CD4-positive, alpha-beta T cell treated with Interleukin-15 for 4 hours (primary cell): ENCODE measurements around the gene SNRPD1.
"Not testable (repeated sequence)": the region's sequence is repeated elsewhere in the genome, so short reads cannot be mapped to it uniquely, and the experiment has no call there.

Experiments
- DNase-seq: peaks from one replicate; pipeline ENCODE4 v3.0.0-alpha.2; 2020; ENCODE audit warnings: low spot score

Gene SNRPD1

GRCh38 chr18:21612125-21613039, at the start of gene SNRPD1:
SNRPD1 (plus strand) TSS chr18:21612314; CDS start chr18:21612430, 116 bp downstream.
- DNase-seq: peak; percentile 90

- DNase-seq: no peak
Measured at GRCh38 chr18:21571772-21572171, 40.3 kb upstream of the SNRPD1 start.

- no peak for DNase-seq
Measured at GRCh38 chr18:21575656-21576055, 36.5 kb upstream of the SNRPD1 start.

GRCh38 chr18:21584391-21584790, 27.7 kb upstream of the SNRPD1 start:
- no peak for DNase-seq

GRCh38 chr18:21592361-21592760, 19.8 kb upstream of the SNRPD1 start:
- not testable (repeated sequence) for DNase-seq

- DNase-seq: no peak
Measured at GRCh38 chr18:21593540-21594257, 18.4 kb upstream of the SNRPD1 start.

GRCh38 chr18:21597620-21598019, 14.5 kb upstream of the SNRPD1 start:
- DNase-seq: no peak

- DNase-seq: no peak
Measured at GRCh38 chr18:21598726-21599584, 13.2 kb upstream of the SNRPD1 start.

- DNase-seq: peak; percentile 0
Measured at GRCh38 chr18:21599585-21600525, 12.3 kb upstream of the SNRPD1 start.

GRCh38 chr18:21600526-21601410, 11.3 kb upstream of the SNRPD1 start, which contains the start of gene ESCO1:
ESCO1 (minus strand) TSS chr18:21600704; CDS start chr18:21574843, 25,861 bp downstream.
- peak; percentile 95 for DNase-seq

- peak; percentile 5 for DNase-seq
Measured at GRCh38 chr18:21602299-21602587, 9.9 kb upstream of the SNRPD1 start.

GRCh38 chr18:21604671-21605070, 7.4 kb upstream of the SNRPD1 start:
- no peak for DNase-seq

GRCh38 chr18:21605213-21605612, 6.9 kb upstream of the SNRPD1 start:
- DNase-seq: no peak

GRCh38 chr18:21611401-21612124, 551 bp upstream of the SNRPD1 start:
- not testable (repeated sequence) for DNase-seq

- DNase-seq: not testable (repeated sequence)
Measured at GRCh38 chr18:21621640-21622039, 9.5 kb downstream of the SNRPD1 start.

GRCh38 chr18:21629089-21629832, 17.1 kb downstream of the SNRPD1 start:
- no peak for DNase-seq

- no peak for DNase-seq
Measured at GRCh38 chr18:21632393-21632792, 20.3 kb downstream of the SNRPD1 start.

GRCh38 chr18:21634588-21635199, 22.6 kb downstream of the SNRPD1 start:
- DNase-seq: no peak
